AG10803 (cell line): Measurements from ENCODE around the gene PRICKLE2.

Experiments used
- DNase-seq: peaks from one replicate; pipeline ENCODE4 v3.0.0; 2010; ENCODE audit warnings: low read depth
- H3K4me3 ChIP-seq: 2 replicates; pipeline ENCODE4 v1.5.1; 2011; ENCODE audit warnings: mild to moderate bottlenecking, low read length, control low read depth
- TF ChIP-seq, protein P1 (sequence below): conservative IDR thresholded peaks from 2 replicates; pipeline ENCODE4 v1.5.1; 2011; ENCODE audit warnings: mild to moderate bottlenecking, low read length, control low read depth, inconsistent platforms

PRICKLE2 gene

DNA sequence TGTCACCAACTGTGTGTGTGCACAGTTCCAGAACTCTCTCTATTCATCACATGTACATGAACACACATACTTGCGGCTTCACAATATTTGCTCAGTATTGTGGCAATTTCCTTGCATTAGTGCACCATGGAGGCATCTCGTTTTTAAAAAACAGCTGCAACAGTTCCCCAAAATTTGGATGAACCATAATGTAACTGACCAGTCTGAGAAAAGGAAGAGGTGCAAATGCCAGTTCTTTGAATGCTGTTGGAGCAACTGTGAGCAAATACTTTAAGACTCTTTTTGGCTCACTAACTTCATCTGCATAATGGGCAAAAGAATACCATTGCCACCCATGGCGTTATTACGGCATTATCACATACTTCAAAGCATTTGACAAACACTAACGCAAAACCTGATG is 163.6 kb downstream of the PRICKLE2 start:
- TF ChIP-seq, protein P1, sequence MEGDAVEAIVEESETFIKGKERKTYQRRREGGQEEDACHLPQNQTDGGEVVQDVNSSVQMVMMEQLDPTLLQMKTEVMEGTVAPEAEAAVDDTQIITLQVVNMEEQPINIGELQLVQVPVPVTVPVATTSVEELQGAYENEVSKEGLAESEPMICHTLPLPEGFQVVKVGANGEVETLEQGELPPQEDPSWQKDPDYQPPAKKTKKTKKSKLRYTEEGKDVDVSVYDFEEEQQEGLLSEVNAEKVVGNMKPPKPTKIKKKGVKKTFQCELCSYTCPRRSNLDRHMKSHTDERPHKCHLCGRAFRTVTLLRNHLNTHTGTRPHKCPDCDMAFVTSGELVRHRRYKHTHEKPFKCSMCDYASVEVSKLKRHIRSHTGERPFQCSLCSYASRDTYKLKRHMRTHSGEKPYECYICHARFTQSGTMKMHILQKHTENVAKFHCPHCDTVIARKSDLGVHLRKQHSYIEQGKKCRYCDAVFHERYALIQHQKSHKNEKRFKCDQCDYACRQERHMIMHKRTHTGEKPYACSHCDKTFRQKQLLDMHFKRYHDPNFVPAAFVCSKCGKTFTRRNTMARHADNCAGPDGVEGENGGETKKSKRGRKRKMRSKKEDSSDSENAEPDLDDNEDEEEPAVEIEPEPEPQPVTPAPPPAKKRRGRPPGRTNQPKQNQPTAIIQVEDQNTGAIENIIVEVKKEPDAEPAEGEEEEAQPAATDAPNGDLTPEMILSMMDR: no peak
- DNase-seq: no peak
- H3K4me3 ChIP-seq: no peak overlapping the region

DNA sequence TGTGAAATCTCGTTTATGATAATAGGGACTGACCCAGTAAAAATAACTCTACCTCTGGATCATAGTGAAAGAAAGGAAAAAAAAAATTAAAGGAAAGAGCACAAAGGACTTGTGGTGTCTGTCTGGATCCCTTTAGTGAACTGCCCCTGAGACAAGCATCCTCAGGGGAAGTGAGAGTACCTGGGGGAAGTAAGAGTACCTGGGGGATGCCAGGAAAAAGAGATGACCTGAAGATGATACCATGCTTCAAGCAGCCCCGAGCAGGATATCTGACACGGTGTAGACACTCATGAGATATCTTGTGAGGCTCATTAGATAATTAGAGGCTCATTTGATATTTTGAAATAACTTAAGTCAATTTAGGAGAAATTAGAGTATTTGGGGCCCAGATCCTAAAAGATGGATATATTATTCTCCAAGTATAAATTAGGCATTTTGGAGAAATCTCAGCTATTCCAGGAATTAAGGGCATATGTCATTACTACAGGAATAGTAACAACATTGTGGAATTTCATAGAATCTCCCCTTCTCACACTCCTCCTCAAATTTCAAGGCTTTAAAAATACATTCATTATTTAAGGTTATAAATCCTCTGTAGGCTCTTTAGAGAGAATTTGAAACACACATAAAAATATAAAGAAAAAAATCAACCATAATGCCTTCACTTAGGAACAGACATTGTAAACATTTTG is 165.6 kb downstream of the PRICKLE2 start:
- DNase-seq: no peak
- no peak overlapping the region for H3K4me3 ChIP-seq
- TF ChIP-seq, protein P1: no peak

DNA sequence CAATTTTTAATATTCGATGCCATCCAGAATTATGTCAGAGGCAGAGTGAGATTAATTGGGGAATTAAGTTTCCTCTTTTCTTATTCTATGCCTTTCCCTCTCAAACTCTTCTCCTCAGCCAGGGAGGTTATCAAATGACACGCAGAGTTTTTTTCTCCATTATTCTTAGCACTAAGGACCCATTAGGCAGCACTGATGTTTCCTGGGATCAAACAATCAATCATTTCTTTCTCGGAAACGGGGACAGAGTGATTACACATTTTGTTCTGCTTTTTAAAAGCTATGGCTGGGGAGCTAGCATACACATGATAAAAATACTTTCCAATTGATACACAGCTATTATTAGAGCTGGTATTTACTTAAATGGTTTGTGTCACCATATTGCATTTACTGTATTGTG is 166.7 kb downstream of the PRICKLE2 start:
- no peak for DNase-seq
- H3K4me3 ChIP-seq: no peak overlapping the region
- TF ChIP-seq, protein P1: no peak

DNA sequence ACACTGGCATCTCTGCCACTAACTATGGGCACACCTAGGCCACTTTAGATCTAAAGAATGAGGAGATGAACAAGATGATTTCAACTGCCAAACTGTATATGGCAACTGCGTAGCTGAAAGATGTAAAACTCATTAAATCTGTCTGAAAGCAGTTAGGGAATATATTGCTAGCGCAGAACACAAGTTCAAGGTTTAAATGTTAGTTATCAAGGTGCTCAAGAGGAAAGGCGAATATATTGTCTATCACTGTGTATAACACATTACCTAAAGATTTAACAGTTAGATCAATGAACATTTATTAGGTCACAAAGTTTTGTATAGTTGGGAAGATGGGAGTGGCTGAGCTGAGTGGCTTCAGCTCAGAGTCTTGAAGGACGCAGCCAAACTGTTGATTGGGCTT is 168.0 kb downstream of the PRICKLE2 start:
- no peak overlapping the region for H3K4me3 ChIP-seq
- DNase-seq: no peak
- TF ChIP-seq, protein P1: no peak

DNA sequence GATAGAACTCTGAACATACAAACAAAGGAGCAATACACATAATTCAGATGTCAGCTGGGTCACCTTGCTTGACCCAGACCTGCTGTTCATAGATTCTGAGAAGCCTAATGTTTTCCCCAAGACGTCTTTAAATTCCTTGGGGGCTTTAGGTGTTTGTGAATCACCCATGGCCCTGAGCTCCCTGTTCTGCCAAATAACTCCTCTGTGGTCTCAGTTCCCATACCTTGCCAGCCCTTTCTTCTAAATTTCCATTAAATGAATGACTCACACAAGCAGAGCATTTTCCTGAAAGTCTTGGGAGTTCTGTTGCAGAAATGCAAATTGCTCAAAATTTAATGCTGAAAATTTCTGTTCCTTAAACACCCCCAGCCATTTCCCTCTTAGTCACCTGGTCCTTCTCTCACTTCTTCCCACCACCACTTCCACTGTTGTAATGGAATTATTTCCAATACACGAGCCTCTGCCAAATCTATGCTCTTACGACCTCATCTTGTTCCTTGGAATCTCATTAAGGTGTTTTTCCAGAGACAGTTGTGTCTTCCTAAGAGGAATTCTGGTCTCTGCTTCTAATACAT is 168.6 kb downstream of the PRICKLE2 start:
- no peak overlapping the region for H3K4me3 ChIP-seq
- DNase-seq: peak; percentile 61
- TF ChIP-seq, protein P1: no peak

DNA sequence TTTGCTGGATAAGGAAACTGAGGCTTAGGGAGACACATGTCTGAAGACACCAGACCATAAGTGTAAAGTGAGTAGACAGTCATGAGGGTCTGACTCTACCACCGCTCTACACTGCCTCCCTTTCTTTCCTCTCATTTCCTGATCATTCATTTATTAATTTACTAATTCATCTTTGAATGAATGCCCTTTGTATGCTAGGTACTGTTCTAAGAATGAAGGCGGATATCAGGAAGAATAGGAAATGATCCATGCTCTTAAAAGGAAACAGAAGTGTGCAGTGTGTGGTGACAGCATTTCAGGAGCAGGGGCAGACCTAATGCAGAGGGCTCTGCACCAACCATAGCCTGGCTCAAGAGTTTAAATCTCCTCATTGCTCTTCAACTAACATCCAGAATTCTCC is 170.2 kb downstream of the PRICKLE2 start:
- TF ChIP-seq, protein P1: no peak
- DNase-seq: no peak
- H3K4me3 ChIP-seq: no peak overlapping the region

DNA sequence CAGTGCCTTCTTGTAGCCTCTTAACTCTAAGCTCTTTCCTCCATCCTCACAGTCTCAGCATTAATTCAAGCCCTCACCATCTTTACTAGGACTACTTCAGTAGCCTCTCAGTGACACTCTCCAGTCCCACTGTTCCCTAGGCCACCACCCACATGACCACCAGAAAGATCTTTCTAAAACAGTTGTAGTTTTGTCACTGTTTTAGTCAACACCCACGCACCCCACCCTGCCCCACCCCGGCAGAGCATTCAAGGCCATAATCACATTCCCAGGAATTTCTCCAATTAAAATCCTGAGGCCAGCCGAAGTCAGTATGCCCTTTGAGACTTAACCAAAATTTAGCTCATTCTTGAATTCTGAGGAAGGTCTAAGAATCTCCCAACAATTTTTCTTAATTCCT is 170.8 kb downstream of the PRICKLE2 start:
- H3K4me3 ChIP-seq: no peak overlapping the region
- no peak for DNase-seq
- TF ChIP-seq, protein P1: no peak
